Caco-2 (cell line): ENCODE data around the gene GOLGA6L25. TPM values are rescaled to one million over a fixed set of nuclear protein-coding genes. Genes with fewer than 3 reads are reported as not detected.
"Not testable (repeated sequence)": the region's sequence is repeated elsewhere in the genome, so short reads cannot be mapped to it uniquely, and the experiment has no call there.

ENCODE experiments used
- Bru-seq: library from RNA; stranded (reverse); fragments of 400-500 nt; gene quantifications from one replicate; lab custom pipeline; 2021; lab: Mats Ljungman, UMichigan
- BruChase-seq, 2 experiments: library from RNA; stranded (reverse); fragments of 400-500 nt; gene quantifications; one replicate each; lab custom pipeline; 2021; lab: Mats Ljungman, UMichigan
- BruUV-seq: library from RNA; stranded (reverse); fragments of 400-500 nt; replicated peaks from 2 replicates; lab custom pipeline; 2021; lab: Mats Ljungman, UMichigan
- CTCF ChIA-PET: fragments of 300-600 bp; sonication (Branson Sonifier 250); formaldehyde crosslinking; loops from one replicate; lab custom pipeline; 2022; ENCODE audit warnings: antibody characterized with exemption; lab: Charles Lee
- POLR2A ChIA-PET: fragments of 300-600 bp; sonication (Branson Sonifier 250); formaldehyde crosslinking; loops from one replicate; lab custom pipeline; 2022; ENCODE audit warnings: antibody characterized with exemption; lab: Charles Lee
- DNase-seq, 2 experiments: peaks; one replicate each; pipeline versions ENCODE4 v3.0.0 to v3.0.0-alpha.2; 2020 to 2022
- H3K27me3 ChIP-seq: replicated peaks from 2 replicates; pipeline ENCODE4 v1.6.0; 2011; ENCODE audit warnings: low read length; ENCODE audit not compliant: control insufficient read depth, insufficient read depth
- H3K36me3 ChIP-seq: 2 replicates; pipeline ENCODE4 v1.5.1; 2011; ENCODE audit warnings: low read length; ENCODE audit not compliant: control insufficient read depth, insufficient read depth
- H3K4me1 ChIP-seq: fragments of 250-450 bp; sonication (Bioruptor Pico); 2 replicates; pipeline ENCODE4 v1.5.1; 2020; ENCODE audit warnings: mild to moderate bottlenecking
- H3K4me3 ChIP-seq: 2 replicates; pipeline ENCODE4 v1.5.1; 2011; ENCODE audit warnings: low read depth, mild to moderate bottlenecking, control low read depth, low read length
- H3K9me3 ChIP-seq: fragments of 250-450 bp; sonication (Bioruptor Pico); 2 replicates; pipeline ENCODE4 v1.5.1; 2020; ENCODE audit warnings: mild to moderate bottlenecking, moderate library complexity
- H3K27ac Mint-ChIP-seq: one replicate; pipeline ENCODE4 v1.8.0; 2022; ENCODE audit warnings: mixed read lengths; ENCODE audit not compliant: unreplicated experiment
- H3K27me3 Mint-ChIP-seq: one replicate; pipeline ENCODE4 v1.8.0; 2022; ENCODE audit warnings: mixed read lengths; ENCODE audit not compliant: insufficient read depth, unreplicated experiment
- H3K36me3 Mint-ChIP-seq: one replicate; pipeline ENCODE4 v1.8.0; 2022; ENCODE audit warnings: mild to moderate bottlenecking, mixed read lengths; ENCODE audit not compliant: insufficient read depth, unreplicated experiment
- H3K4me1 Mint-ChIP-seq: one replicate; pipeline ENCODE4 v1.8.0; 2022; ENCODE audit warnings: low read depth, mixed read lengths; ENCODE audit not compliant: unreplicated experiment
- H3K4me3 Mint-ChIP-seq: one replicate; pipeline ENCODE4 v1.8.0; 2022; ENCODE audit warnings: mild to moderate bottlenecking, moderate library complexity, mixed read lengths; ENCODE audit not compliant: unreplicated experiment
- H3K9me3 Mint-ChIP-seq: one replicate; pipeline ENCODE4 v1.8.0; 2022; ENCODE audit warnings: mixed read lengths; ENCODE audit not compliant: unreplicated experiment
- intact Hi-C: fragments of 100-400 bp; cut with micrococcal nuclease; formaldehyde crosslinking; loops from one replicate; pipeline ENCODE4 v1.10.0; 2022; ENCODE audit not compliant: unreplicated experiment
- long read RNA-seq: library from polyadenylated mRNA; stranded (forward); transcript quantifications from one replicate; pipeline ENCODE4 v2.0.0, GENCODE V29; 2022
- total RNA-seq: library from RNA; stranded (reverse); gene quantifications from 2 replicates; pipeline ENCODE4 v1.2.3, GENCODE V29; 2022

The GOLGA6L25 gene
- total RNA-seq (not detected in 2 replicates), Bru-seq, nascent RNA (not detected), BruChase-seq, experiment 1, labeled RNA remaining after a 2-hour chase (not detected), BruChase-seq, experiment 2, labeled RNA remaining after a 6-hour chase (not detected)
- long read RNA-seq = 0 reads

- H3K27me3 Mint-ChIP-seq, intact Hi-C loops, H3K4me3 ChIP-seq, H3K4me1 Mint-ChIP-seq, H3K4me1 ChIP-seq, H3K9me3 ChIP-seq, H3K27ac Mint-ChIP-seq, BruUV-seq, DNase-seq, H3K9me3 Mint-ChIP-seq, H3K36me3 Mint-ChIP-seq, H3K4me3 Mint-ChIP-seq, H3K36me3 ChIP-seq, CTCF ChIA-PET, POLR2A ChIA-PET, H3K27me3 ChIP-seq: not testable (repeated sequence)
These were observed at the start of gene GOLGA6L25 for GRCh38 chr15:28553268-28553667. Gene GOLGA6L25 (plus strand): TSS chr15:28553568. CDS start chr15:28553629, 61 bp downstream.

GRCh38 chr15:28508217-28508889 is 45.0 kb upstream of the GOLGA6L25 start:
- H3K27ac Mint-ChIP-seq, CTCF ChIA-PET, H3K27me3 ChIP-seq, POLR2A ChIA-PET, H3K27me3 Mint-ChIP-seq, H3K4me1 Mint-ChIP-seq, H3K4me3 Mint-ChIP-seq, DNase-seq, H3K4me1 ChIP-seq, H3K9me3 ChIP-seq, H3K9me3 Mint-ChIP-seq, intact Hi-C loops, H3K36me3 Mint-ChIP-seq, H3K4me3 ChIP-seq, H3K36me3 ChIP-seq, BruUV-seq: not testable (repeated sequence)

GRCh38 chr15:28514128-28514527 is 39.2 kb upstream of the GOLGA6L25 start:
- H3K27me3 Mint-ChIP-seq, H3K4me1 ChIP-seq, H3K9me3 ChIP-seq, H3K4me1 Mint-ChIP-seq, H3K9me3 Mint-ChIP-seq, H3K27ac Mint-ChIP-seq, H3K36me3 ChIP-seq, intact Hi-C loops, H3K4me3 ChIP-seq, H3K27me3 ChIP-seq, BruUV-seq, POLR2A ChIA-PET, CTCF ChIA-PET, H3K4me3 Mint-ChIP-seq, H3K36me3 Mint-ChIP-seq: not testable (repeated sequence)
- DNase-seq = peak in 1 of 2 experiments; percentile 15

GRCh38 chr15:28515208-28515607 is 38.2 kb upstream of the GOLGA6L25 start:
- DNase-seq, H3K4me1 Mint-ChIP-seq, H3K4me3 ChIP-seq, H3K36me3 ChIP-seq, CTCF ChIA-PET, H3K9me3 Mint-ChIP-seq, H3K9me3 ChIP-seq, H3K4me1 ChIP-seq, POLR2A ChIA-PET, H3K27ac Mint-ChIP-seq, BruUV-seq, H3K27me3 ChIP-seq, H3K4me3 Mint-ChIP-seq, intact Hi-C loops, H3K27me3 Mint-ChIP-seq, H3K36me3 Mint-ChIP-seq: not testable (repeated sequence)

- H3K4me3 ChIP-seq, H3K27me3 ChIP-seq, H3K36me3 ChIP-seq, H3K27me3 Mint-ChIP-seq, H3K27ac Mint-ChIP-seq, POLR2A ChIA-PET, CTCF ChIA-PET, H3K36me3 Mint-ChIP-seq, intact Hi-C loops, H3K4me3 Mint-ChIP-seq, H3K9me3 ChIP-seq, H3K4me1 ChIP-seq, H3K4me1 Mint-ChIP-seq, BruUV-seq, H3K9me3 Mint-ChIP-seq: not testable (repeated sequence)
- peak in 1 of 2 experiments; percentile 13 for DNase-seq
These were observed 20.4 kb upstream of the GOLGA6L25 start, which contains the start of gene GOLGA8G for GRCh38 chr15:28532954-28533353. Gene GOLGA8G (minus strand): TSS chr15:28532971. CDS start chr15:28532909, 62 bp downstream.

- H3K27ac Mint-ChIP-seq, intact Hi-C loops, BruUV-seq, H3K4me3 Mint-ChIP-seq, H3K4me1 ChIP-seq, H3K4me1 Mint-ChIP-seq, H3K4me3 ChIP-seq, H3K36me3 Mint-ChIP-seq, H3K36me3 ChIP-seq, H3K9me3 ChIP-seq, H3K9me3 Mint-ChIP-seq, H3K27me3 Mint-ChIP-seq, DNase-seq, POLR2A ChIA-PET, H3K27me3 ChIP-seq, CTCF ChIA-PET: not testable (repeated sequence)
These were observed 20.0 kb downstream of the GOLGA6L25 start for GRCh38 chr15:28573351-28573750.
